ENCODE results near the gene UGGT1.

UGGT1 gene

GRCh38 chr2:128090945-128091725, at the start of gene UGGT1:
Gene UGGT1 (plus strand): TSS chr2:128091200. CDS start chr2:128091358, 158 bp downstream.
- DNase-seq = peak; percentile 50 to 96 (median 88)

- no peak for DNase-seq
These were observed 49.4 kb upstream of the UGGT1 start for GRCh38 chr2:128041561-128041960.

GRCh38 chr2:128043041-128043440, 48.0 kb upstream of the UGGT1 start:
- no peak for DNase-seq

GRCh38 chr2:128053331-128053730, 37.7 kb upstream of the UGGT1 start:
- DNase-seq = no peak

- no peak for DNase-seq
These were observed 36.7 kb upstream of the UGGT1 start for GRCh38 chr2:128054104-128054885.

- DNase-seq = no peak
These were observed 33.7 kb upstream of the UGGT1 start for GRCh38 chr2:128057334-128057733.

- DNase-seq = no peak
These were observed 32.9 kb upstream of the UGGT1 start for GRCh38 chr2:128058114-128058513.

- DNase-seq = no peak
These were observed 28.4 kb upstream of the UGGT1 start for GRCh38 chr2:128062571-128062970.

- no peak for DNase-seq
These were observed 26.6 kb upstream of the UGGT1 start for GRCh38 chr2:128064353-128064752.

- no peak for DNase-seq
These were observed 21.2 kb upstream of the UGGT1 start for GRCh38 chr2:128069769-128070168.

- DNase-seq = no peak
These were observed 17.7 kb upstream of the UGGT1 start for GRCh38 chr2:128073278-128073677.

- DNase-seq = no peak
These were observed 14.4 kb upstream of the UGGT1 start for GRCh38 chr2:128076461-128077106.

GRCh38 chr2:128084757-128085156, 6.2 kb upstream of the UGGT1 start:
- DNase-seq = no peak

GRCh38 chr2:128086244-128086643, 4.8 kb upstream of the UGGT1 start:
- no peak for DNase-seq

GRCh38 chr2:128090575-128090944, 440 bp upstream of the UGGT1 start:
- no peak for DNase-seq

- DNase-seq = no peak
These were observed 703 bp downstream of the UGGT1 start for GRCh38 chr2:128091726-128092080.

GRCh38 chr2:128092656-128093055, 1.7 kb downstream of the UGGT1 start:
- no peak for DNase-seq

GRCh38 chr2:128093762-128094161, 2.8 kb downstream of the UGGT1 start:
- DNase-seq = no peak

- no peak for DNase-seq
These were observed 4.2 kb downstream of the UGGT1 start for GRCh38 chr2:128095201-128095600.

GRCh38 chr2:128103407-128103806, 12.4 kb downstream of the UGGT1 start:
- DNase-seq = no peak

- DNase-seq = no peak
These were observed 14.1 kb downstream of the UGGT1 start for GRCh38 chr2:128105072-128105471.

GRCh38 chr2:128108166-128108565, 17.2 kb downstream of the UGGT1 start:
- no peak for DNase-seq

GRCh38 chr2:128109243-128109642, 18.2 kb downstream of the UGGT1 start:
- no peak for DNase-seq
